ENCODE measurements around the gene SLC38A7.
A peak's percentile ranks its signal among the peaks of the same experiment; 100 is the strongest.

SLC38A7 gene

GRCh38 chr16:58629733-58630640 lies 54.6 kb downstream of the SLC38A7 start, which contains the start of gene CNOT1:
Gene CNOT1, minus strand, starts transcription at chr16:58629826. Its CDS starts 30,489 bp downstream, at chr16:58599337.
- peaks cover 21% of the 10 kb centered on the region for H4K20me1 ChIP-seq (ENCODE audit: control insufficient read depth, insufficient read depth, low read depth, low read length)
- peak within 1 kb of the TSS; percentile 93 for H3K4me3 ChIP-seq (ENCODE audit: low read length)
- peaks cover 23% of the 10 kb centered on the region for H3K4me1 ChIP-seq (ENCODE audit: control insufficient read depth, low read length)
- H3K4me2 ChIP-seq (ENCODE audit: low read length) = peak within 1 kb of the TSS; percentile 92
- peak within 1 kb of the TSS; percentile 88 for H3K27ac ChIP-seq (ENCODE audit: low read depth, low read length)
- H3K9me3 ChIP-seq (ENCODE audit: control insufficient read depth, insufficient read depth, low read length) = no peaks in the 10 kb centered on the region
- no peaks in the 10 kb centered on the region for H3K27me3 ChIP-seq (ENCODE audit: control insufficient read depth, low read length)
- no peaks in the 10 kb centered on the region for H3F3A ChIP-seq (ENCODE audit: control insufficient read depth, insufficient read depth)
- no peaks in the 10 kb centered on the region for H3K9me2 ChIP-seq (replicated peaks; ENCODE audit: control insufficient read depth, low read length)
- TF ChIP-seq CTCF (IDR thresholded peaks at IDR 0.05; ENCODE audit: low read depth, low read length, poor library complexity, severe bottlenecking) (no peak), EZH2phosphoT487 (IDR thresholded peaks at IDR 0.05; ENCODE audit: borderline replicate concordance, low read length) (no peak)
- H3K36me3 ChIP-seq (ENCODE audit: control insufficient read depth, low read length) = peaks cover 39% of the 10 kb centered on the region
- peaks cover 47% of the 10 kb centered on the region for H3K79me2 ChIP-seq (ENCODE audit: control insufficient read depth, low read length)

- Histone ChIP-seq H3K9me2 (replicated peaks; ENCODE audit: control insufficient read depth, low read length) (no peaks in the 10 kb centered on the region), H3K4me2 (ENCODE audit: low read length) (peak overlapping the region; percentile 69), H3K9me3 (ENCODE audit: control insufficient read depth, insufficient read depth, low read length) (no peaks in the 10 kb centered on the region), H4K20me1 (ENCODE audit: control insufficient read depth, insufficient read depth, low read depth, low read length) (peaks cover 30% of the 10 kb centered on the region), H3K27me3 (ENCODE audit: control insufficient read depth, low read length) (no peaks in the 10 kb centered on the region), H3K79me2 (ENCODE audit: control insufficient read depth, low read length) (peaks cover 56% of the 10 kb centered on the region), H3F3A (ENCODE audit: control insufficient read depth, insufficient read depth) (no peaks in the 10 kb centered on the region), H3K4me1 (ENCODE audit: control insufficient read depth, low read length) (peaks cover 23% of the 10 kb centered on the region), H3K36me3 (ENCODE audit: control insufficient read depth, low read length) (peaks cover 48% of the 10 kb centered on the region), H3K27ac (ENCODE audit: low read depth, low read length) (peak overlapping the region; percentile 88), H3K4me3 (ENCODE audit: low read length) (peak overlapping the region; percentile 93)
- TF ChIP-seq CTCF (IDR thresholded peaks at IDR 0.05; ENCODE audit: low read depth, low read length, poor library complexity, severe bottlenecking) = no peak
- no peak for TF ChIP-seq EZH2phosphoT487 (IDR thresholded peaks at IDR 0.05; ENCODE audit: borderline replicate concordance, low read length)
Observed at GRCh38 chr16:58628845-58629732, 55.5 kb downstream of the SLC38A7 start.

- Histone ChIP-seq H3K4me1 (ENCODE audit: control insufficient read depth, low read length) (peaks cover 15% of the 10 kb centered on the region), H3F3A (ENCODE audit: control insufficient read depth, insufficient read depth) (peaks cover 7% of the 10 kb centered on the region), H3K27me3 (ENCODE audit: control insufficient read depth, low read length) (no peaks in the 10 kb centered on the region), H3K9me3 (ENCODE audit: control insufficient read depth, insufficient read depth, low read length) (no peaks in the 10 kb centered on the region), H3K9me2 (replicated peaks; ENCODE audit: control insufficient read depth, low read length) (no peaks in the 10 kb centered on the region), H3K4me2 (ENCODE audit: low read length) (no peak overlapping the region), H4K20me1 (ENCODE audit: control insufficient read depth, insufficient read depth, low read depth, low read length) (peaks cover 39% of the 10 kb centered on the region), H3K4me3 (ENCODE audit: low read length) (no peak overlapping the region), H3K79me2 (ENCODE audit: control insufficient read depth, low read length) (peaks cover 100% of the 10 kb centered on the region), H3K36me3 (ENCODE audit: control insufficient read depth, low read length) (peaks cover 90% of the 10 kb centered on the region), H3K27ac (ENCODE audit: low read depth, low read length) (no peak overlapping the region)
- TF ChIP-seq EZH2phosphoT487 (IDR thresholded peaks at IDR 0.05; ENCODE audit: borderline replicate concordance, low read length) (no peak), CTCF (IDR thresholded peaks at IDR 0.05; ENCODE audit: low read depth, low read length, poor library complexity, severe bottlenecking) (no peak)
Observed at GRCh38 chr16:58624209-58624608, 60.4 kb downstream of the SLC38A7 start.
